Measurements from ENCODE around the gene OR10H5. TPM values are rescaled to one million over a fixed set of nuclear protein-coding genes. Genes with fewer than 3 reads are reported as not detected.
"Not testable (repeated sequence)": the region's sequence is repeated elsewhere in the genome, so short reads cannot be mapped to it uniquely, and the experiment has no call there.

The OR10H5 gene
- total and polyA plus RNA-seq, 2 of the 13 experiments (the other 11 are each of a cell fraction or from before 2014, with no cell fraction given): not detected

DNA sequence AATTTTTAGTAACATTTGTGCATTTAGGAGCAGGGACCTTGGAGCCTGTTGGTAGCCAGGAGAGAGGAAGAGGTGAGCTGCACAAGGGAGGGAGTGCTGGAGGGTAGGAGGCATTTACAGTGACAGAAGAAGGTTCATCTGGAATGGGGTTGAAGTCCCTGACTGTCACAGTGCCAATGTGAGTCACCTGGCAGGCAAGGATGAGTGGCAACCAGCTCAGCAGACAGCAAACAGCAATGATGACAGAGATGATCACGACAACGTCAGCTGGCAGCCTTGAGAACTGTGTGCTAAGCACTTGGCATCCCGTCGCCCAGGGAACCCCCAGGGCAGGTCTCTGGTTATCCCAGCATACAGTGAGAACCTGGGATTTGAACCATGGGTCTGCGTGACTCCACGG is 2.6 kb downstream of the OR10H5 start:
- no peaks in the 10 kb centered on the region for H3K27me3 ChIP-seq (ENCODE audit: control insufficient read depth in 1 of 2, insufficient read depth in 2 of 2, low read length in 2 of 2)
- WGBS (ENCODE audit: low lambda C conversion rate): 9% methylated on average over 4 of the region's 6 CpGs
- in situ Hi-C loops (cut with HindIII; ENCODE audit: extremely low pct_ligation_motif_present, low pct_unique_long_range_greater_than_20kb) (no loop called here), intact Hi-C loops (cut with micrococcal nuclease; ENCODE audit: unreplicated experiment) (no loop called here)
- POLR2A ChIA-PET: no interaction called here
- ATAC-seq (no peak; the same call in 2 of the 3 replicates), DNase-seq (ENCODE audit: low spot score) (no peak), FAIRE-seq (no peak)
- no peak overlapping the region for H3K4me3 ChIP-seq (replicated peaks in 1 of 3; ENCODE audit: insufficient read depth in 1 of 3, low read depth in 2 of 3, low read length in 3 of 3)
- BruUV-seq (replicated peaks): no TSS peak
- CTCF ChIA-PET (ENCODE audit: low intra/inter-chr PET ratio, low total read pairs): no interaction called here
- no peak overlapping the region for H3K9ac ChIP-seq (ENCODE audit: insufficient read depth, low read depth, low read length)
- H3K4me2 ChIP-seq (ENCODE audit: low read depth, low read length): no peak overlapping the region
- H3K9me3 ChIP-seq (ENCODE audit: low read length): no peaks in the 10 kb centered on the region
- H3K4me1 ChIP-seq (ENCODE audit: insufficient read depth, low read length): peaks cover 12% of the 10 kb centered on the region
- no peaks in the 10 kb centered on the region for H3K79me2 ChIP-seq (ENCODE audit: insufficient read depth, low read length)
- no peak overlapping the region for H3K27ac ChIP-seq (ENCODE audit: extremely low read length, insufficient read depth, low read length)
- no peaks in the 10 kb centered on the region for H3K36me3 ChIP-seq (replicated peaks in 1 of 2; ENCODE audit: control insufficient read depth in 1 of 2, insufficient read depth in 2 of 2, low read length in 2 of 2)
- TF ChIP-seq CAMTA2 (CRISPR knock-in tag; IDR thresholded peaks at IDR 0.05; ENCODE audit: borderline replicate concordance): no peak
- 0 out of 2 replicates have a peak, but pooled peaks have one; percentile 23 for TF ChIP-seq CREB1 (IDR thresholded peaks at IDR 0.05)
- no peak for TF ChIP-seq CREB1 (CRISPR knock-in tag; IDR thresholded peaks at IDR 0.05)
- H2AFZ ChIP-seq (ENCODE audit: low read length): no peak overlapping the region
- H4K20me1 ChIP-seq (ENCODE audit: insufficient read depth, low read length): no peaks in the 10 kb centered on the region

DNA sequence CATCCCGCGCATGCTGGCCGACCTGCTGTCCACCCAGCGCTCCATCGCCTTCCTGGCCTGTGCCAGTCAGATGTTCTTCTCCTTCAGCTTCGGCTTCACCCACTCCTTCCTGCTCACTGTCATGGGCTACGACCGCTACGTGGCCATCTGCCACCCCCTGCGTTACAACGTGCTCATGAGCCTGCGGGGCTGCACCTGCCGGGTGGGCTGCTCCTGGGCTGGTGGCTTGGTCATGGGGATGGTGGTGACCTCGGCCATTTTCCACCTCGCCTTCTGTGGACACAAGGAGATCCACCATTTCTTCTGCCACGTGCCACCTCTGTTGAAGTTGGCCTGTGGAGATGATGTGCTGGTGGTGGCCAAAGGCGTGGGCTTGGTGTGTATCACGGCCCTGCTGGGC is 6.8 kb downstream of the OR10H5 start:
- FAIRE-seq; H3K4me3 ChIP-seq (replicated peaks in 1 of 3; ENCODE audit: insufficient read depth in 1 of 3, low read depth in 2 of 3, low read length in 3 of 3); H3K27me3 ChIP-seq (ENCODE audit: control insufficient read depth in 1 of 2, insufficient read depth in 2 of 2, low read length in 2 of 2); H3K4me1 ChIP-seq (ENCODE audit: insufficient read depth, low read length); H3K36me3 ChIP-seq (replicated peaks in 1 of 2; ENCODE audit: control insufficient read depth in 1 of 2, insufficient read depth in 2 of 2, low read length in 2 of 2); H3K9ac ChIP-seq (ENCODE audit: insufficient read depth, low read depth, low read length); ATAC-seq; POLR2A ChIA-PET; H3K27ac ChIP-seq (ENCODE audit: extremely low read length, insufficient read depth, low read length); H2AFZ ChIP-seq (ENCODE audit: low read length); H3K9me3 ChIP-seq (ENCODE audit: low read length); CTCF ChIA-PET (ENCODE audit: low intra/inter-chr PET ratio, low total read pairs); DNase-seq (ENCODE audit: low spot score); H4K20me1 ChIP-seq (ENCODE audit: insufficient read depth, low read length); BruUV-seq (replicated peaks); H3K79me2 ChIP-seq (ENCODE audit: insufficient read depth, low read length); H3K4me2 ChIP-seq (ENCODE audit: low read depth, low read length); intact Hi-C loops (cut with micrococcal nuclease; ENCODE audit: unreplicated experiment); in situ Hi-C loops (cut with HindIII; ENCODE audit: extremely low pct_ligation_motif_present, low pct_unique_long_range_greater_than_20kb): not testable (repeated sequence)
- WGBS (ENCODE audit: low lambda C conversion rate): 69% methylated on average over 13 of the region's 18 CpGs
